Inflammatory macrophage (primary cell): ENCODE results near the gene SDCCAG8.

Source experiments
- DNase-seq, 2 donors: peaks; one replicate each; pipeline ENCODE4 v3.0.0-alpha.2; 2020 to 2022

The SDCCAG8 gene

GRCh38 chr1:243394066-243394465, 138.2 kb downstream of the SDCCAG8 start:
- no peak for DNase-seq

DNA sequence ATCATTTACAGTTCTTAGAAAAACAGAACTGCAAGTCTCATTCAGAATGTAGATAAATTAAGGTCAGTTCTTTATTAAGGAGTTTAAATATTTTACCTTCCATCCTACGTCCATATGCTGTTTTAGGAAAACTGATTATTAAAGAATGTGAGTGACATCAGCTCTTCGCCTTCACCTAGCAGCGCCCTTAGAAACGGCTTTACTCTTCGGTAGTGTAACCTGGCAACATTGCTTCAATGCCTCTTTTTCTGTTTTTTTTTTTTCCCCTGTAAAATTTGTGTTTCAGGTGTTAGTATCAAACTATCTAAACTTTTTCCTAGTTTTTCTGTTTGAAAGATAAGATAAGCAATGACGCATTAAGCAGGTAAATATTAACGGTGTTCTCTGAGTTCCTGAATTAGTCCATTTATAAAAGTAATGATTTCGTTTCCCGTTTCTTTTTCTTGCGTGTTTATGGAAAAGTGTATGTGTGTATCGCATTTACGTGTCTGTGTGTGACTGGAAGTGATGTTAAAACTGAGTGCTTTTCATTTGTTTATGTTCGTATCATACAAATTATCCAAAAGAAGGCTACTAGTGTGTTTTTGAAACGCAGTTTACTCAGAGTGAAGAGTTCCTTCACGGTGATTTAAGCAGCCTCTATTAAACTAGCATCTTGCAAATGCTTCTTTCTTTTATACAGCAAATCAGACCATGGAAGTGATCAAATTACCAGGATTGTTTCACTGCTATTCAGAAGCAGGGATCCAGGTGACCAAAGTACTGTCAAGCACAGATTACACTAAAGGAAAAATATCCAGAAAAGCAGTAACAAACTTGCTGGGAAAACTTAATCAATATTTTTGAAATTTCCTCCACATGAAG, 139.0 kb downstream of the SDCCAG8 start:
- DNase-seq, result no peak

- DNase-seq, result no peak
Measured at GRCh38 chr1:243396424-243396823, 140.6 kb downstream of the SDCCAG8 start.

DNA sequence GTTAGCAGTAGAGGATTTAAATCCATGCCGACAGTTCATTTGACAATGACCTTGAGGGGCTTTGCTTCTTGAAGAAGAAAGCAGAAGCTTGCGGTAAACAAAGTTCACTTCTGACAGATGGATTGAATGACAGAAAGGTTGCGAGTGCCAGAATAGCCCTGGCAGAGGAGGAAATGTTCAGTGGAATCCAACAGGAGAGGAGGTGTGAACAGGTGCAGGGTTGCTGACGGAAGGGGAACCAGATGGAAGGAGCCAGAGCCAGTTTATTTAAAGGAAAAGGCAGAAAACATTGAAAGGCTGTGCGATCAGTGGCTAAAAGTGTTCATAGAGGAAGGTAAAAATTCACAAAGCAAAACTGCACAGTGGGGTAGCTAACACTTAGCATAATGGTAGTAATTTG, 141.0 kb downstream of the SDCCAG8 start:
- DNase-seq, result no peak

DNA sequence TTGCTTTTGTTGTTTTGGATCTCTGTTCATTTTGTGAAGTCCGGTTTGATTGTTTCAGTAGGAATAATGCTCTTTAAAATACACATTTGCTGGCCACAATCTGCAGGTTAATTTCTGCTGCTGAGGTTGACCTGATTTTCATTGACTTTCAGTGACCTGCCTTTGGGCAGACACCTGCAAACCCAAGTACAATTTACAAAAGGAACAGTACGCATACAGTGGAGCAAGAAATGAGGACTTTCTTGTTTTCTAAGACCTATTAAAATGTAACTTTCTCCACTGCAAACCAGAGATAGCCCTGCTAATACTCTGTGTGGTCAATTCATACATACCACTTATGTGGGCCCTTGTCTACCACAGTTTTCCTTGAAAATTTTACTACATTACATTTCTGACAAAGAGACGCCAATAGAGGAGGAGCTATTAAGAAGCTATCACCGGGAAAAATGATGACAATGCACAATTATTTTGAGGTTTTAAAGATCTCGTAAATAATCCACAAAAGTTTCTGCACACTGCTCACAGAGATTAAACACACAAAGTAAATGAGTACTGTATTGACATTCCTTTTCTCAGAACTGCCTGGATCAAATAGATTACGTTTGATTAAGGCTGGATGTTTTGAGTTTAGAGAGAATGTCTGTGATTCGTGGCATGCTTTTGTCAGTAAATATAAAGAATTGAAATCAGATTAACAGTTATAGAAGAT, 141.9 kb downstream of the SDCCAG8 start:
- DNase-seq, result no peak

GRCh38 chr1:243399561-243400155, 143.8 kb downstream of the SDCCAG8 start:
- DNase-seq, result no peak

- DNase-seq, result no peak
Measured at GRCh38 chr1:243402868-243403267, 147.0 kb downstream of the SDCCAG8 start.

GRCh38 chr1:243406424-243406823, 150.6 kb downstream of the SDCCAG8 start:
- DNase-seq, result no peak

DNA sequence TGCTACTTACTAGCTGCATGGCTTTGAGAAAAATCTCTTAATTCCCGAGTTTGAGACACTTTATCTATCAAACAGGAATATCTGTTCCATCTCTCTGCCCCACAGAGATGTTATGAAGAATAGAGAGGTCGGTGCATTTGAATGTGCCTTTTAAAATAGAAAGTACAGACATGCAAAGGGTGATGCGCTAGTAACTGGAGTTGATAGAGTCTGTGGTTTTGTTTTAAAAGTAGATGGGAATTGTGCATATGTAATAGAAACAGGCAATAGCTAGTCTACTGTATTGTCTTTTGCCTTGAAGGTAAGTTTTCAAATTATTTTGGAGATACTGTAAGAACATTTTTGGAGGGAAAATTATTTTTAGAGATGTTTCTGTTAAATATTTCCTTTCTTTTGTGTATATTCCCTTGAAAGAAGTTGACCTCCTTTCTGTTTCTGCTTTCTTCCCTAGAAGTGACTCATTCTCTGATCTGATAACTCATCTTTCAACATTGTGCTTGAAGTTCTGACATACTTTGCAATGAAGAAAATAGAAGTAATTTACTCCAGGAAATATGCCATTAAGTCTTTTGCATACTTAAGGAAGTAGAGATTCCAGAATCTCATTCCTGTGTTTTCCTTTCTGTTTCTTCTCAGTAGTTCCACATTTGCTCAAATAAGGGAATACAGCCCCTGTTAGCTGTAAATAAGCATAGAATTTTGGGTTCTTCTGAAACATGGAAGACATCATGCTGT, 151.6 kb downstream of the SDCCAG8 start:
- peak in 1 of 2 donors; percentile 16 for DNase-seq

- no peak for DNase-seq
Measured at GRCh38 chr1:243408479-243408878, 152.6 kb downstream of the SDCCAG8 start.

DNA sequence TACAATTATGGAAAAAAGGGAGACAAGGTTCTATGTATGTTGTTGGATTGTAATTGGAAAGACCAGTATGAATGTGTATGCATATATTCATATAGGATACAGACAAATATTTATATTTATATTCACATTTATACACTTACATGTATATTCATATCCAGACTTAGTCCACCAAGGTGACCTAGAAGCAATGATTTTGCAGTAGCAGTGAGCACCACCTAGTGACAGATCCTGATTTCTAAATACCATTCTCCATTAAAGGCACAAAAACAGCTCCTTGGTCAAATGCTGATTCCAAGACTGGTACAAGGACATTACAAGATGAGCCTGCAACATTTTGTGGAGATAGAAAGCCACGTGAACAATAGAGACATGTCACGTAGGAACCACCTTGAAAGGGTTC, 153.4 kb downstream of the SDCCAG8 start:
- DNase-seq, result no peak

- DNase-seq, result no peak
Measured at GRCh38 chr1:243411472-243411871, 155.6 kb downstream of the SDCCAG8 start.

DNA sequence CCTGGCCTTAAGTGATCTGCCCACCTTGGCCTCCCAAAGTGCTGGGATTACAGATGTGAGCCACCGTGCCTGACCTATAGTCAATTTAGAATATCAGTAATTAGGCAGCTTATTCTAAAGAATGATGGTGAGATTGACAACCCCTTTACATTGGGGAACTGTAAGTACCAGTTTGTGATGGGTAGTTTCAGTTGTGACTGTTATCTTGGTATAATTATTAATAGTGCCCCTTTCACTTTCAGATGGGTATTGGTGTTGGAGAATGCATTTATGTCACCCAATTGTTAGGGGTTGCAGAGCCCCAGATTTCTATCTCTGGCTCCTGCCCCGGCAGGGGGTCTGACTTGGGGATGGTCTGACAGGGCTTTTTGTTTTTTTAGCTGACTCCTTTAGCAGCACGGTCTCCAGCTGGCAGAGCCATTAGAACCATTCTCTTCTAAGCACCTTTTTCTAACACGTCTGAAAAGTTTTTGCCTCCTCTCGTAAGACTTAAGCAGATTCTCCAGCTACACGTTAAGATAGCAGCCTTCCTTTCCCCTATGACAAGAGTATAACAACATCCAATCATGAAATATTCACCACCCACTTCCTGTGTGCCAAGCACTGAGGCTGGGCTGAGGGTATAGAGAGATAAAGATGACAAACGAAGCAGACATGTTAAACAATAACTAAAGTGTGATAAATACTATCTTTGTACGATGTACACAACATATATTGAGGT, 157.8 kb downstream of the SDCCAG8 start:
- no peak for DNase-seq

GRCh38 chr1:243414152-243414494, 158.3 kb downstream of the SDCCAG8 start:
- no peak for DNase-seq

- no peak for DNase-seq
Measured at GRCh38 chr1:243415663-243416408, 160.0 kb downstream of the SDCCAG8 start.

- DNase-seq, result no peak
Measured at GRCh38 chr1:243416495-243416894, 160.7 kb downstream of the SDCCAG8 start.

- DNase-seq, result peak; percentile 43 to 57
Measured at GRCh38 chr1:243420016-243420945, 164.4 kb downstream of the SDCCAG8 start.

DNA sequence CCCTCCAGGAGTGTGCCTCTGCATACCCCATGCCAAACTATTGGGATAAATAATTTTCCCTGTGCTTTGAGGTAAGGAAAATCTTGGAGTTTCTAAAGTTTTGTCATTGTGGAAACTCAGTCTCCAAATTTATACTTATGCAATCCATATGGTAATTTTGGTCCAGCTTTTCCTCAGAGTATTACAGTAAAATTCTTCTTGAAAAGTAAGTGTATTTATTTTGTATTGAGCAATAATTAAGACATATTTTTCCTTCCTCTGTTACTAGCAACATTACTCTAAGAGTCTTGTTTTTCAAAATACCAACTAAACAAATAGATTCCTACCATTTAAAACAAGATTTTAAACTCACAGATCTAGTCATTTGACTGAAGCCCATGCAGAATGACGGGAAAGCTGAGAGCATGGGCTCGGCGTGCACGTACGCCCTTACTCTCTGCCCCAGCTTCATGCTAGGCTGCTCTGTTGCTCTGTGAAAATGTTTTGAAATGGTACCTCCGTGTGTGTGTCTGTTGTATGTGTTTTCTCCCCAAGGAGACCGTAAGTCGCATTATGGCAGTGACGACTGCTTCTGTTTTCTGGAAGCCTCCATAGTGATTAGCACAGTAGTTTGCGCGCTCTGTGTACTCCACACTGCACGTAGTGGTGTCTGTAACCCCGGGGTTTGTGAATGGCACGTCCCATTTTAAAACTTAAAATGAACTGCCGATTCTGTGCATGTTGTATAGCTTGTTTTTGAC, 165.3 kb downstream of the SDCCAG8 start:
- DNase-seq, result no peak

DNA sequence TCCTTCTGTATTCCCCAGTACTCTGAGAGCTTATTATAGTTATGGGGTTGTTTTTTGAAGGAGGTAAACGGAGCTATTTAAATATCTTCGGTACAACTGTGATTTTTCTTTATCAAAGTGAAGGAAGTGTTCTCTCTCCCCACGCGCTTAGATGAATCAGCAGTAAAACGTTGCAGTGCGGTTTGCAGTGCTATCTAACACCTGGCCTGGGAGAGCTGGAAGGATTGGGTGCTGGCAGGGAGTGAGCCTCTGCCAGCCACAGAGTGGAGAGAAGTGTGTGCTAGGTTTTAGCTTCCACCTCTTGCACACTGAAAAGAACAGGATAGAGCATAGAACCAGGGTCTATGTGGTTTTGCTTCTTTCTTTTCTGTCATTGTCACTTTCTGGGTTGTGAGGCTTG, 165.9 kb downstream of the SDCCAG8 start:
- DNase-seq, result peak; percentile 20 to 43

DNA sequence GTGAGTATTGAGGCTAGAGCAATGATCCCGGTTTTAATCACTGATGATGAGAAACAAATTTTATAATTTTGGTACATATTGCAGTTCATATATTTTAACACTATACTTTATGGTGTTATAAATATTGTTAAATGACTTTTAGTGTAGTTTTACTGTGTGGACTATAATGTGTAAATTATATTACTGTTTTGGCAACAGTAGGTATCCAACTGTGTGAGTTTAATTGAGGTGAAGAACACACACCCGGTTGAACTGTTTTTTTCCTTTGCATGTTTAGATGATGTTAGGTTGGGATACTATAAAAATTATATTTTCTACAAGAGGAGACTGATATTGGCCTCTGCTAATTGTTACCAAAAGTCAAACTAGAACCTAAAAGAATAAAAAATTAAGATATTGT, 166.5 kb downstream of the SDCCAG8 start:
- DNase-seq, result no peak
